PC-3 (cell line): ENCODE data around the gene PDHB.

Experiments used
- CTCF ChIP-seq: fragments of 300-600 bp; sonication (generic); conservative IDR thresholded peaks from 2 replicates; pipeline ENCODE4 v1.5.1; 2017; ENCODE audit warnings: antibody characterized with exemption, low read depth, mild to moderate bottlenecking, low read length
- EZH2 ChIP-seq: fragments of 300-600 bp; sonication (generic); IDR thresholded peaks from one replicate; pipeline ENCODE4 v1.6.1; 2017; ENCODE audit warnings: antibody characterized with exemption, mild to moderate bottlenecking, low read length; ENCODE audit not compliant: unreplicated experiment

GRCh38 chr3:58473275-58473674, 39.6 kb upstream of the PDHB start:
- no peak for TF ChIP-seq EZH2
- no peak for TF ChIP-seq CTCF
